Stomach (tissue), 9 donors: ENCODE measurements around the gene DCLK3. TPM values are rescaled to one million over a fixed set of nuclear protein-coding genes. Genes with fewer than 3 reads are reported as not detected.

ENCODE experiments used
- DNase-seq, 2 donors: peaks; one replicate each; pipeline versions ENCODE4 v3.0.0 to v3.0.0-alpha.2; 2013 to 2019
- H3K27ac ChIP-seq, 5 donors: fragments of 200-600 bp in 4 of 5; sonication (generic) in 4 of 5; one replicate each; pipeline ENCODE4 v1.5.1; 2013 to 2019; ENCODE audit warnings: mild to moderate bottlenecking in 1 of 5, moderate library complexity in 1 of 5
- H3K27me3 ChIP-seq, 3 donors: fragments of 200-600 bp; sonication (generic); one replicate each; pipeline ENCODE4 v1.5.1; 2017 to 2019; ENCODE audit warnings: mixed run types in 1 of 3
- H3K36me3 ChIP-seq, 4 donors: fragments of 200-600 bp; sonication (generic); 1 replicate in 3 of 4; 2 replicates in 1 of 4; pipeline ENCODE4 v1.5.1; 2016 to 2019
- H3K4me1 ChIP-seq, 4 donors: fragments of 200-600 bp; sonication (generic); one replicate each; pipeline ENCODE4 v1.5.1; 2016 to 2019
- H3K4me3 ChIP-seq, 4 donors: fragments of 200-600 bp; sonication (generic) in 3 of 4; one replicate each; pipeline ENCODE4 v1.5.1; 2016 to 2019; ENCODE audit warnings: mild to moderate bottlenecking in 1 of 4
- H3K9me3 ChIP-seq, 4 donors: fragments of 200-600 bp; sonication (generic); one replicate each; pipeline ENCODE4 v1.5.1; 2016 to 2019
- CTCF ChIP-seq, 7 experiments: fragments of 450-650 bp in 4 of 7; fragments of 200-600 bp in 3 of 7; sonication (generic) in 3 of 7; IDR thresholded peaks; one replicate each; pipeline ENCODE4 v1.5.1; 2016 to 2019; ENCODE audit warnings: antibody characterized with exemption in 7 of 7, control low read depth in 2 of 7, mild to moderate bottlenecking in 1 of 7
- EP300 ChIP-seq: sonication (generic); formaldehyde crosslinking; IDR thresholded peaks from one replicate; pipeline ENCODE4 v1.6.1; 2017; ENCODE audit warnings: antibody characterized with exemption
- POLR2A ChIP-seq, 4 donors: fragments of 450-650 bp; IDR thresholded peaks; one replicate each; pipeline ENCODE4 v1.6.1; 2016; ENCODE audit warnings: antibody characterized with exemption in 4 of 4, control low read depth in 2 of 4, mild to moderate bottlenecking in 1 of 4, moderate library complexity in 1 of 4
- POLR2AphosphoS5 ChIP-seq, 3 donors: sonication (generic); formaldehyde crosslinking; IDR thresholded peaks; one replicate each; pipeline ENCODE4 v1.6.1; 2016; ENCODE audit warnings: antibody characterized with exemption in 3 of 3
- WGBS, 5 donors: extraction: QIAGEN DNeasy Blood & Tissue Kit in 3 of 5; methylation state at CpG; one replicate each; pipeline versions ENCODE4 v1.1.5 to v1.1.7; 2013 to 2018; 5-methylcytosine and 5-hydroxymethylcytosine counted together
- intact Hi-C: fragments of 100-400 bp; cut with DNase I; formaldehyde crosslinking; loops from one replicate; pipeline ENCODE4 v1.15.1; 2023; ENCODE audit warnings: low total_unique reads
- polyA plus RNA-seq, 3 donors: library from polyadenylated mRNA; stranded (reverse); fragments of 200-250 nt; gene quantifications; one replicate each; pipeline ENCODE4 v1.2.3, GENCODE V29; 2013
- total RNA-seq, 5 donors: library from RNA; depleted of rRNA; stranded (reverse); fragments of >200 nt; gene quantifications; one replicate each; pipeline versions ENCODE4 v1.1.0 to v1.2.3, GENCODE V29; 2014 to 2016
- donor health status: healthy with polysubstance abuse.
- donor health status: Bipolar disorder and iron deficiency.
- donor health status: healthy.

The DCLK3 gene
- total and polyA plus RNA-seq, 8 donors = 0.45 to 0.92 TPM; not detected in 6

GRCh38 chr3:36695769-36696137, 68.6 kb downstream of the DCLK3 start:
- Histone ChIP-seq H3K9me3 (no peaks in the 10 kb centered on the region), H3K4me3 (no peak overlapping the region), H3K4me1 (no peaks in the 10 kb centered on the region), H3K27me3 (no peaks in the 10 kb centered on the region), H3K27ac (no peak overlapping the region), H3K36me3 (no peaks in the 10 kb centered on the region)
- WGBS, 5 donors = 81 to 93% (median 89%) methylated on average over 2 of the region's 2 CpGs
- intact Hi-C loops = no loop called here
- no peak for TF ChIP-seq POLR2AphosphoS5 (IDR thresholded peaks at IDR 0.05)
- TF ChIP-seq CTCF (IDR thresholded peaks at IDR 0.05) = no peak
- TF ChIP-seq EP300 = no peak
- no peak for TF ChIP-seq POLR2A (IDR thresholded peaks at IDR 0.05)
- no peak for DNase-seq

- Histone ChIP-seq H3K9me3 (no peaks in the 10 kb centered on the region), H3K27me3 (no peaks in the 10 kb centered on the region), H3K4me3 (no peak overlapping the region), H3K27ac (no peak overlapping the region), H3K4me1 (no peaks in the 10 kb centered on the region), H3K36me3 (no peaks in the 10 kb centered on the region)
- no peak for DNase-seq
- 32 to 47% (median 42%) methylated on average over 3 of the region's 3 CpGs for WGBS, 5 donors
- TF ChIP-seq CTCF (IDR thresholded peaks at IDR 0.05) (no peak), EP300 (no peak), POLR2AphosphoS5 (IDR thresholded peaks at IDR 0.05) (no peak), POLR2A (IDR thresholded peaks at IDR 0.05) (no peak)
- intact Hi-C loops = no loop called here
Observed at GRCh38 chr3:36695113-36695768, 69.1 kb downstream of the DCLK3 start.

GRCh38 chr3:36693670-36694069, 70.7 kb downstream of the DCLK3 start:
- Histone ChIP-seq H3K27me3 (no peaks in the 10 kb centered on the region), H3K36me3 (no peaks in the 10 kb centered on the region), H3K4me1 (no peaks in the 10 kb centered on the region), H3K4me3 (no peak overlapping the region), H3K9me3 (no peaks in the 10 kb centered on the region), H3K27ac (no peak overlapping the region)
- intact Hi-C loops = no loop called here
- 85 to 93% (median 90%) methylated on average over 4 of the region's 4 CpGs for WGBS, 5 donors
- no peak for TF ChIP-seq EP300
- TF ChIP-seq POLR2A (IDR thresholded peaks at IDR 0.05) = no peak
- TF ChIP-seq POLR2AphosphoS5 (IDR thresholded peaks at IDR 0.05) = no peak
- TF ChIP-seq CTCF (IDR thresholded peaks at IDR 0.05) = no peak
- DNase-seq = no peak

GRCh38 chr3:36689560-36689959, 74.8 kb downstream of the DCLK3 start:
- DNase-seq = no peak
- TF ChIP-seq POLR2A (IDR thresholded peaks at IDR 0.05) = no peak
- no peak for TF ChIP-seq EP300
- TF ChIP-seq CTCF (IDR thresholded peaks at IDR 0.05) = no peak
- TF ChIP-seq POLR2AphosphoS5 (IDR thresholded peaks at IDR 0.05) = no peak
- Histone ChIP-seq H3K36me3 (no peaks in the 10 kb centered on the region), H3K9me3 (no peaks in the 10 kb centered on the region), H3K27me3 (no peaks in the 10 kb centered on the region), H3K27ac (no peak overlapping the region), H3K4me3 (no peak overlapping the region), H3K4me1 (no peaks in the 10 kb centered on the region)
- intact Hi-C loops = no loop called here
- 69 to 80% (median 77%) methylated on average over 4 of the region's 4 CpGs for WGBS, 5 donors
